GM21717 (cell line): Measurements from ENCODE around the gene NEMP1.
"Not testable (repeated sequence)": the region's sequence is repeated elsewhere in the genome, so short reads cannot be mapped to it uniquely, and the experiment has no call there.

Source experiments
- ATAC-seq: cut with Tn5 transposase; IDR thresholded peaks from one replicate; pipeline ENCODE4 v1.9.1; 2021; ENCODE audit warnings: mild to moderate bottlenecking, moderate library complexity; ENCODE audit not compliant: unreplicated experiment

Gene NEMP1

DNA sequence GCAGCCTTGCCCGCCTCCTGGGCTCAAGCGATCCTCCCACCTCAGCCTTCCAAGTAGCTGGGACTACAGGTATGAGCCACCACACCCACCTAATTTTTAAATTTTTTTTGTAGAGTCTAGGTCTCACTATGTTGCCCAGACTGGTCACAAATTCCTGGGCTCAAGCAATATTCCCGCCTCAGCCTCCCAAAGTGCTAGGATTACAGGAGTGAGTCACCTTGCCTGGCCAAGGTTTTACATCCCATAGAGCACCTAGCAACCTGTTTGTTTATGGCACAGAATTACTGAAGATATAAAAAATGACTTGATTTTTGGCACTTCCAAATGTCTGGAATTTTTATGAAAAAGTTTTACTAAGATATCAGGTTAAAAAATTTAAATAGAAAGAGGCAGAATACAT is 45.2 kb downstream of the NEMP1 start:
- ATAC-seq = no peak

DNA sequence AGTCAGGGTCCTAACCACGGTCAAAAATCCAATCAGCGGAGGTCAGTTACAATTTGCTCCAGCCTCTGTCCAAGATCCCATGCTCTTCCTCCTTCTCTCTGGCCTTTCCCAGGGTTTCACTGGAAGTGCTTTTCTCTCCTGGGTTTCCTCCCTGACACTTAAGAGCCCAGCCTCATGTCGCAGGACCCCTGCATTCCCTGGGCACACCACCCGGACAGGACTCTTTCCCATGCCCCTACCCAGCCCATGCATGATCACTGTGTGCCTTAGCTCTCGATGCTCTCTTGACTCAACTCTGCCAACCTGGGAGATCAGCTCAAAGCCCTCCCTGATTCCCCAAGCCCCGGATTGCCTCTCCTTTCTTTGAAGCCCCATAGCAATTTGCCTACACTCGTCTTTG is 46.8 kb downstream of the NEMP1 start:
- no peak for ATAC-seq

DNA sequence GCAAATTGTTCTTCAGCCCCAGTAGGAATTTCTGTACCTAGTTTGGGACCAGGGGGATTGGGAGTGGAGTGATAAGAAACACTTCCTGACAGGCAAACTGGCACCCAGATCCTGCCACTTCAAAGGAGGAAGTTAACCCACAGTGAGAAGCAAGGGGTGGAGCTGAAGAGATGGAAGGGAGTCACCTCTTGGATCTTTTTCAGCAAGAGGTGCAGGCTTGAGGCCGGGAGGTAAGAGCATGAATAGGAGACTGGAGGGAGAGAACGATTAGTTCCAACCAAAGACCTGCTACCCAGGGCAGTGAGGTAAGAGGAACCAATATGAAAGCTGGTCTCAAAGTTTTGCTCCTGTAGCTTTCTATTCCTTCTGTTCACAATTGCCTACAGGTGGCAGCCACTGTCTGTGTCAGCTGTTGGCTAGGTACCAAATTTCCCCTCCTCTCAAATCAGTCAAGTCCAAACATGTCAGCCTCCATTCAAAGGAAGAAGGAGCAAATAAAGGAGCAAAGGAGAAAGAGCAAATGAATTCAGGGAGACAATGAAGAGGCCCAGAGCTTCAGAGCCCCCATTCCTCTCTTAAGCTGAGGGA is 47.4 kb downstream of the NEMP1 start:
- ATAC-seq = no peak

DNA sequence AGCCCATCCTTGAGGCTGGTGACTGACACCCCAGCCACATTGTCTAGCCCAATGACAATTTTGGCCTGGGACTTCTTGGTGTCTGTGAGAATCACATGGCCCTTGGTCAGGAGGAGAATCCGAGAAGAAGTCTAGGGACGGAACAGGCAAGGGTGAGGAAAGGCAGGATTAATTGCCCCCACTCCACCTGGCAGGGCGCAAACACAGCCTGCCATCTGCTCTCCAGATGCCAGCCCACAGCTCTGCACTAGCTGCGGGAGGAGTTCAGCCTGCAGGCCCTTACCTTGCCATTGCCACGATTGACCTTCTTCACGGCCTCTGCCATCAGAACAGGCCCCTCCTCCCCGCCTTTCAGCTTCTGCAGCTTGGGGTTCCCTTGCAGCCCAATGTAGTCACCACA is 49.1 kb downstream of the NEMP1 start:
- no peak for ATAC-seq

DNA sequence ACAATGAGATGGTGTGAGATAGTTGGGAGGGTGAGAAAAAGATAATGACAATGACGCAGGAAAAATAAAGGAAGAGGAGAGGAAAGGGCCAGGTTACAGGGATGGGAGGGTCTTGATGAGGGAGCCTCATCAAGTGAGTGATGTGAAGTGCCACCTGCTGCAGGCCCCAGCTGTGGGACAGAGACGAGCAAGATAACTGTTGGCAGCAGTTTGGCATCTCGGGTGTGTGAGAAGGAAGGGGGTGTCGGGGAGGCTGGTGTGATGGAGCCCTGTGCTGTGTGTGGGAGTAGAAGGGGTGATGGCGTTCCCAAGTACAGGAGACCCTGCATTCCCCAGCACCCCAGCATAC is 50.8 kb downstream of the NEMP1 start:
- no peak for ATAC-seq

DNA sequence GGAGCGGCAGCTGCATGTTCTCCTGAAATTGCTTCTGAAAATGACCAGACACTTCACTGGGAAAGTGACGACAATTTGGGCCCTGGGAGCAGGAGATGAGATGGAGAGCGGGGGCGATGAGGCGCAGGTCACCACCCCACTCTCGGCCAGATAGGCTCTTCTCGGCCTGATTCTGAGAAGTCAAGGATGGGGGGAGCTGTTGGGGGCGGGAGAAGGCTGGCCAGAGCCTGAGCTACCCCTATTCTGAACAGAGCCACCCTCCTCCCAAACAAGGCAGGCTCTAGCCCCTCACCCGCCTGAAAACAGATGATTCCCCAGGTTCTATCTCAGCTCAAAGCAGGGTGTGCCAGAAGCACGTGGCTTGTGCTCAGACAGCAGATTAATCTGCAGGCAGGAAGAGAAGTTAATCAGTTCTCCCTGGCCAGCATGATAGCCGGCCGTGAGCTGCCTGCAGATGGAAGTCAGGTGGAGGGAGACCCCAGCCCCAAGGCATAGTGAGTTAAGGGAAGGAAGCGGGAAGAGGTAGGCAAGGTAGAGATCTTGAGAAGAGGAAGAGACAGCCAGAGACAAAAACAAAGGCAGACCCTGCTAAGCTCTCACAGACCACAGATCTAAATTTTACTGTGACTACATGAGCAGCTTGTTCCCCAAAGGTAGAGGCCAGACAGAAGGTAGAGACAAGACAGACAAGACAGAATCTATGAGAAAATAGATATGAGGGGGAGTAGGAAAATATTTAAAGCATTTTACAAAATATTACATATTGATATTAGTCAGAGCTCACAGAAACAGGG is 51.4 kb downstream of the NEMP1 start:
- no peak for ATAC-seq

DNA sequence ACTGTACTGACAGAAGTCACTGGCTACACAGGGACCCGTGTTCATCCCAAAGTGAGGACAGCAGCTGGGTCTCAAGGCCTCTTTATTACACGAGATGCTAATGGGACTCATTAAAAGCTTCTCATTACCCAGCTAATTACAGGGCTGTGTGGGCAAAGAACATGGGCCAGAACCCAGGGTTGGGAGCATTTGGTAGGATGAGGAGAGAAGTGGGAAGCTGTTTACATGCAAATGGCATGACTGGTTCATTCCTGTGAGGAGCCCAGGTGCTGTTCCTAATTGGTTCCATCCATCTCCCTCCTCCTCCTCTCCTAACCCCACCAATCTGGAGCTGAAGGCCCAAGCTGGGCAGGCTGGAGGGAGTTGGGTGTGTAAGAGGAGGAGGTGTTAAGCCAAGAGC is 53.4 kb downstream of the NEMP1 start:
- ATAC-seq = no peak

DNA sequence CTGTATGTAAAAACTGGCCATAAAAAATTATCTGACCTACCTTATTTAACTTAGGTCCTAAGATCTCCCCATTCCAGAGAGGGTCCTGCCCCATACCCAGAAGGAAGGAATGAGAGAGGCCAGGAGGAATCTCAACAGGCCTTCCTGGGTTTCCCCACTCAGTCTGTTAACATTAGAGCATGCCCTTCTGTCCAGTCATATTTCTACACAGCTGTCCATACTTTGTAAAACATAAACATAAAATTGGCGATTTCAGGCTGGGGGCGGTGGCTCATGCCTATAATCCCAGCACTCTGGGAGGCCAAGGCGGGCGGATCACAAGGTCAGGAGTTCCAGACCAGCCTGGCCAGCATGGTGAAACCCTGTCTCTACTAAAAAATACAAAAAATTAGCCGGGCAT is 56.3 kb downstream of the NEMP1 start:
- not testable (repeated sequence) for ATAC-seq

DNA sequence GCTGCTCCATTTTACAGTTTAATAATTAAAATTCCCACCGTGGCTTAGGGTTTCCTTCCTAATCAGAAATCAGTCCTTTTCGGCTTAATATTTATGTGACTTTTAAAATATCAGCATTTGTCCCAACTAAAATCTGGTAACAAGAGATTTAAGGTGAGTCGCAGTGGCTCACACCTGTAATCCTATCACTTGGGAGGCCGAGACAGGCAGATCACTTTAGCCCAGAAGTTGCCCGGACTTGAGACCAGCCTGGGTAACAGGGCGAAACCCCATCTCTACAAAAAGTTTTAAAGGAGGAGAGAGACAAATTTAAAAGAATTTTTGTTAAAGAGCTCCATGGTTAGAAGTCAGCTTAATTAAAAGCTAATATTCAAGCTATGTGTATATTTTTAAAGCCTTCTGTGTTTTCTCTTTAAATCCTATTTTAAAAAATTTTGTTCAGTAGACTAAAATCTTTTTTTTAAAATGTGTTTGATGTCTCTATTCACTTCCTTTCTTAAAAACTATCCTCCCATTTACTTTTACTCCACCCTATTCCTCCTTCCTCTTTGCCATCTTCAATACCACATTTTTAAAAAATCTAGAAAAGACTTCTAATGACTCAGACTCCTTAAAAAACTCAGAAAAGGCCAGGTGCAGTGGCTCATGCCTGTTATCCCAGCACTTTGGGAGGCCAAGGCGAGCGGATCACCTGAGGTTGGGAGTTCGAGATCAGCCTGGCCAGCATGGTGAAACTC is 58.4 kb downstream of the NEMP1 start:
- no peak for ATAC-seq

DNA sequence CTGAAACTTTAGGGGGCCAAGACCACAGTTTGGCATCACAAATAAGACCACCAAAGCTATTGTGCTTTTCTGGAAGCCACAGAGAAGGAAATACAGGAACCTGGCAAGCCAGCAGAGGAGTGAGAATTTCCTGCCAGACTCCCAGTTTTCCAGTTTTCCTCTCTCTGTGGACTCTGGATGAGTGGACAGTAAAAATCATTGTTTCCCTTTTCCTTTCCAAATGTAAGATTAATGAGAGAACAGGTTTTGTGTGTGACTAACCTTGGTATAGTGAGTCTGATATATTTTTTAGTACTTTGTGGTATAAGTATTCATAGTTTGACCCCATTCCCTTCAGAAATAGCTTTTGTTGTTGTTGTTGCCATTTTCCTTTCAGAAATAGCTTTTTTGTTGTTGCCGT is 59.7 kb downstream of the NEMP1 start:
- ATAC-seq = no peak

DNA sequence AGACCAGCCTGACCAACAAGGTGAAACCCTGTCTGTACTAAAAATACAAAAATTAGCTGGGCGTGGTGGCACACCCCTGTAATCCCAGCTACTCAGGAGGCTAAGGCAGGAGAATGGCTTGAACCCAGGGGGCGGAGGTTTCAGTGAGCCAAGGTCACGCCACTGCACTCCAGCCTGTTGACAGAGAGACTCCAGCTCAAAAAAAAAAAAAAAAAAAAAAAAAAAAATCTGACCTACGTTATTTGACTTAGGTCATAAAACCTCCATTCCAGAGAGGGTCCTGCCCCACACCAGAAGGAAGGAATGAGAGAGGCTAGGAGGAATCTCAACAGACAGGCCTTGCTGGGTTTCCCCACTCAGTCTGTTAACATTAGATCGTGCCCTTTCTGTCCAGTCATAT is 60.2 kb downstream of the NEMP1 start:
- ATAC-seq = not testable (repeated sequence)

DNA sequence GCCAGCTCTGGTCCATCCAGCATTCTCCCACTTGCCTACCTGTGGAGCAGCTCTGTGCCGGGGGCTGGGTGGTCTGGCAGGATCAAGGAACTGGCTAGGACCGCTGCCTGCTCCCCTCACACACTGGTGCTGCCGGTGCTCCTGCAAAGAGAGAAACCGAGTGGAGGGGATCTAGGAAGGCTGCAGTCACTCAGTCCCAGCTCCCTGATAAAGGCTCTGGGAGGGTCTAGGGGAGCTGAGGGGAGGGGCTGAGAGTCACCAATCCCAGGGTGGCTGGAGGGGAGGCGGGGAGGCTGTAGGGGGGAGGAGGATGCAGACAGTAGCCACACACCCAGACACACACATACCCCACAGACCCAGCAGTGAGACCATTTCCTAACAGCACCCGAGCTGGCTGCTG is 62.2 kb downstream of the NEMP1 start, which contains the start of gene TAC3:
Gene TAC3 (minus strand): TSS at position 182 of the 400 bp plus-strand sequence. CDS start 732 bp downstream, outside the sequence.
- ATAC-seq = no peak

DNA sequence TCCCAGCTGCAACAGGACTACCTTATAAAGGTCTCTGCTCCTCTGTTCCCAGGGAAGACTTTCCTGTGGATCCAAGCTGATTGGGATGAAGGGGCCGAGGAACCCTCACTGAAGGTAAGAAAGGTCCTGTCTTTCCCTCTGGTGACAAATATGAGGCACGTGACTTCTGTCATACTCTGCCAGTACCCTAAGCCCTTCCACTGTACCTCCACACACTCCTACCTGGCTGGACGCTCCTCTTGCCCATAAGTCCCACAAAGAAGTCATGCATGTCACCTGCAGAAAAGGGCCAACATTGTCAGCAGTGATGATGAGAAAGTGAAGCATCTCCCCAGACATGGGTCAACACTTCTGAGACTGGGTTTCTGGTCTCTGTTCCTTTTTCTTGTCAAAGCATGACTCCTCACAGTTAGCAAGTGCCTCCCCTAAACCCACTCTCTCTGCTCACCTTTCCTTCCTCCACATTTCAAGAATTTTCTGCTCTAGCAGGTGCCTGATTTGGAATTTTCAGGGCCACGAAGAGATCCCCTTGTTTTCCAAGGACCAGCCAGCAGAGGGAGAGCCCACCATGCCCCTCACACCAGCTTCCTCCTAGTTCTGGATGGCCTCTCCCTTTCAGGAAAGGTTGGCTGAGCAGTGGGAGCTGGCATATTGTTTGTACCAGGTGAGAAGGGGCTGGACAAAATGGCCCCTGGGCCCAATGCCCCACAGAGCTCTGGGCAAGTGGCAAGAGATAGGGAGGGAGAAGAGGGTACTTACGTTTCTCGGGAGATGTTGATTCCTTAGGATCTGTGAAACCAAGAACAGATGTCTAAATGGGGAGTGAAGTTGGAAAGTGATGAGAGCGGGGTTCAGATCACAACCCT is 65.8 kb downstream of the NEMP1 start:
- ATAC-seq = peak; percentile 74

DNA sequence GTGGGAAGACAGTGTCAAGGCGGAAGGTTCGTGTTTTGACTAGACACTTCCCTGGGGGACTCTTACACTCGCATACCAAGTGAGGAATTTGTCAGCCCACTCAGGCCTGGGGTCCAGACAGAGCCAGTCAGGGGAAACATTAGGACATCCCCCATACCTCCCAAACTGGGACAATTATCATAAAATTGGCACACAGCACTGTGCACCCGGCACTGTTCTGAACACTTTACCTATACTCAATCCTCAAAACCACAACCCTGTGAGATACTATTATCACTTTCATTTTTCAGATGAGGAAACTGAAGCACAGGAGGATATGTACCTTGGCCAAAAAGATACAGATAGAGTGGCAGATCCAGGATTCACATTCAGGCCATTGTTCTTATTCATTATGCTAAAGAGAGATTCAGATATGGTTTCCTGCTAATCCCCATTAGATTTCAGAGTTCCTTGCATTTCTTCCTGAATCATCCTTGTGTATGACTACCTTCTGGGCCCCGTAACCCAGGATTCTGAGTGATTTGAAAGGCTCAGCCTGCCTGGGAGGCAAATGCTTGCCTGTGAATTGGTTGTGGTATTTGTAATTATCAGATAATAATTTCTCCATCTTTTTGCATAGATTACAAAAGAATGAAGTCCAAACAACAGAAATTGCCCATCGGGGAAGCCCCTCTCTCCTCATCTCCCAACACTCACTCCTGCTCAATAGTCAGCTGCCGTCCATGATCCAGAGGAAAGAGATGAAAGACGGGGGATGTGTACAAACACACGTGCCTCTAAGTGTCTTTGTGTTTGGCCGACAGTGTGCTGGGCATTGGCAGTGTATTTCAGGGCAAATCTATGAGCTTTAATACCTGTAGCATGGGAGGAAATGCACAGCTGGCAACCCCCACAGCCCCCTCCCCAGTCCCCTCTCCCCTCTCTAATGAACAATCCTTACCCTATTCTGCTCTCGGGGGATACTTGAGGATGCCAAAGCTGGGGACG is 66.9 kb downstream of the NEMP1 start:
- peak; percentile 60 for ATAC-seq

DNA sequence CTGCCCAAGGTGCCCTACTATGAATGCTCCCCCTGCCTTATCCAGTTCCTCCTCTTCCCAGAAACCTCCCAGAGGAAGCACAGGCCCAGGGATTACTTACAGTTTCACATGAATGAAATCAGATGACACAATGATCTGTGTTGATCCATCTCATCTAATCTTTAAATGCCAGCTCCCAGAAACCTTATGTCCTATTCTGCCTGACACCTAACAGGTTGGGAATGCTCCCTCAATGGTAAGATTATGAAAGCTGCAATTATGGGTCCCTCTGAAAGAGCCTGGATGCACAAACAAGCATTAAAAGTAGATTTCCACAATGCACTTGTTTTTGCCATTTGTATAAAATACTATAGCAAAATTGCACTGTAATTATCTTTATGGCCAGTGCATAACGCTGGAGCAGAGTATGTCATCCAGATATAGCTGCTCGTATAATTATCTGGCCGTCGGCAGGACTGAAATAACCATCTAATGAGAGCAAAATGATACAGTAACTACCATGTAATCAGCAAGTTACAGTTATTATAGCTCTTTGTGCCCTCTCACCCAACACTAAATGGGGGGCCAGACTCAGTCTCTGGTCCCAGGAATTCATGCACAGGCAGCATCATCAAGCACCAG is 67.9 kb downstream of the NEMP1 start:
- no peak for ATAC-seq

DNA sequence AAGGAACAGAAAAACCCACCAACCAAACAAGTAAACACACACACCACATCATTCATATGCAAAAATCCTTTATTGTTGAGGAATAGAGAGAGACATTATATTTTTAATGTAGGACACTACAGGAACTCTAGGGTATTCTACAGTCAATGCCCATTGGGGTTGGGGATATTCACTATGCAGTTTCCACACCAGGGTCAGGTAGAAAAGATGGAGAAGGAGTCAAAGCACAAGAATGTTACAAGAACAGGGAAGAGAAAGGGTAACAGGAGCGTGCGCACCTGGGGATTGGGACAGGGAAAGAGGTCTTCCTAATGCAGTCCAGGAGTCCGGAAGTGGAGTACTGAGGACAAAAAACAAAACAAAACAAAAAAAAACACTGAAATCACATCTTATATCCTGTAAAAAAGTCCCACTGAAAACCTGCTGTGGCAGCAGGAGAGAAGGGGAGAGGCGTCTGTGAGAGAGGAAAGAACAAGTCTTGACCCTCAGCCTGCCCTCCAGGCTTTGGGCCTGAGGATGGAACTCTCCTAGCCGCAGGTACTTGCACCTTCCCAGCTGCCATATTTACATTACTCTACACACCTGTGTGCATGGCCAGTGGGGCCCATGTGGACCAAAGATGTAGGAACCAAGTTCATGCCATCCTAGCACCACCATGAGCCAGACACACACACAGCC is 68.5 kb downstream of the NEMP1 start:
- no peak for ATAC-seq

DNA sequence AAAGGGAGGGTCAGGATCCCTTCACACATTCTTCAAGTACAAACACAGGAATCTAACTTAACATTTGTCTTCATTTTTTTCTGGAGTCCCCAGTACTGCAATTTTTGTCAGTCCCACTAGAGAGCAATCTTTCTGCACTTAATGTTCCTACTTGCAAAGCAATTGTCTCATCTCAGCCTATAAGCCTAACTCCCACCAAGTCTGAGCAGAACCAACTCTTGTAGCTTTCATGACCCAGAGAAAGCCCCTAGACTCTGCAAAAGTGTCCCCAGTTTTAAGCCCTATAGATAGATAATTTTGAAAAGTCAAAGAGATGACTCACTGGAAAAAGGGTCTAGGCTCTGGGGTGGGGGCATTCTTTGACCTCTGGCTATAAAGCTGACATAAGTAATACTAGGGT is 70.4 kb downstream of the NEMP1 start:
- no peak for ATAC-seq

DNA sequence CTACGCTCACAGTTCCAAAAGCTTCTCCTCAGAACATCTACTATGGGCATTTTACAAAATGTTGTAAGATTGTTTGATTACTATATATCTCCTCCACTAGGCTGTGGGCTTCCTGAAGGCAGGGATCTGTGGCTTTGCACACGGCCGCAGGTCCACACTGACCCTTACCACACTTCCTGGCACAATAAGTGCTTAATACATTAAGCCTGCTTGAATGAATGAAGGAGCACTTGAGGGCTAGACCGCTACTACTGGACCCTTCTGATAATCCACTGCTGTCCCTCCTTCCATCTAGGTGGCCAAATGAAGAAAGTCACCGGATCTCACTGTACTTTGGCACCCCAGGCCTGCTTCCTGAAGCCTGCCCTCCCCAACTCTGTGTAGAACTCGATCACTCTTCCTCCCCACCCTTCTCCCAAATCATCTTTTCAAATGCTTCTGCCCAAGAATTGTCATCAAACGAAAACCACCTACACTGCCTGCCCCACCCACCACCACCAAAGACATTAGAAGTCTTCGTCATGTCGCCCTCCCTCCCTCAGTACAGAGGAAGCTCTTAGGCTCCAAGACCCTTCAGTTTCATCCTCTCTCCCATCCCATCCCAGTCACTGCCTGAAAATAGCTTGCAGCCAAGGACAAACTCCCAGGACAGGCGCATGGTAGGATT is 71.6 kb downstream of the NEMP1 start:
- no peak for ATAC-seq
